Fibroblast of villous mesenchyme (primary cell): Measurements from ENCODE around the gene CYP2D6. TPM values are rescaled to one million over a fixed set of nuclear protein-coding genes. Genes with fewer than 3 reads are reported as not detected.
"Not testable (repeated sequence)": the region's sequence is repeated elsewhere in the genome, so short reads cannot be mapped to it uniquely, and the experiment has no call there.

Experiments
- DNase-seq: peaks from one replicate; pipeline ENCODE4 v3.0.0-alpha.2; 2010; ENCODE audit warnings: low read depth
- H3K4me3 ChIP-seq: 2 replicates; pipeline ENCODE4 v1.5.1; 2011; ENCODE audit warnings: low read depth, mild to moderate bottlenecking, low read length
- CTCF ChIP-seq: IDR thresholded peaks from 2 replicates; pipeline ENCODE4 v1.5.1; 2012; ENCODE audit warnings: low read depth, mild to moderate bottlenecking, low read length; ENCODE audit not compliant: insufficient read depth
- total RNA-seq: library from RNA; depleted of rRNA; stranded (reverse); fragments of >200 nt; gene quantifications from 2 replicates; pipeline ENCODE4 v1.2.3, GENCODE V29; 2012

Gene CYP2D6
- total RNA-seq, 1 donor: under 0.01 TPM

- TF ChIP-seq CTCF: no peak
- DNase-seq: no peak
- no peak overlapping the region for H3K4me3 ChIP-seq
Observed at GRCh38 chr22:42138972-42139371, 8.4 kb upstream of the CYP2D6 start.

GRCh38 chr22:42138122-42138770, 7.6 kb upstream of the CYP2D6 start:
- DNase-seq: no peak
- no peak for TF ChIP-seq CTCF
- H3K4me3 ChIP-seq: no peak overlapping the region

GRCh38 chr22:42135688-42136087, 5.1 kb upstream of the CYP2D6 start:
- H3K4me3 ChIP-seq, DNase-seq: not testable (repeated sequence)

DNA sequence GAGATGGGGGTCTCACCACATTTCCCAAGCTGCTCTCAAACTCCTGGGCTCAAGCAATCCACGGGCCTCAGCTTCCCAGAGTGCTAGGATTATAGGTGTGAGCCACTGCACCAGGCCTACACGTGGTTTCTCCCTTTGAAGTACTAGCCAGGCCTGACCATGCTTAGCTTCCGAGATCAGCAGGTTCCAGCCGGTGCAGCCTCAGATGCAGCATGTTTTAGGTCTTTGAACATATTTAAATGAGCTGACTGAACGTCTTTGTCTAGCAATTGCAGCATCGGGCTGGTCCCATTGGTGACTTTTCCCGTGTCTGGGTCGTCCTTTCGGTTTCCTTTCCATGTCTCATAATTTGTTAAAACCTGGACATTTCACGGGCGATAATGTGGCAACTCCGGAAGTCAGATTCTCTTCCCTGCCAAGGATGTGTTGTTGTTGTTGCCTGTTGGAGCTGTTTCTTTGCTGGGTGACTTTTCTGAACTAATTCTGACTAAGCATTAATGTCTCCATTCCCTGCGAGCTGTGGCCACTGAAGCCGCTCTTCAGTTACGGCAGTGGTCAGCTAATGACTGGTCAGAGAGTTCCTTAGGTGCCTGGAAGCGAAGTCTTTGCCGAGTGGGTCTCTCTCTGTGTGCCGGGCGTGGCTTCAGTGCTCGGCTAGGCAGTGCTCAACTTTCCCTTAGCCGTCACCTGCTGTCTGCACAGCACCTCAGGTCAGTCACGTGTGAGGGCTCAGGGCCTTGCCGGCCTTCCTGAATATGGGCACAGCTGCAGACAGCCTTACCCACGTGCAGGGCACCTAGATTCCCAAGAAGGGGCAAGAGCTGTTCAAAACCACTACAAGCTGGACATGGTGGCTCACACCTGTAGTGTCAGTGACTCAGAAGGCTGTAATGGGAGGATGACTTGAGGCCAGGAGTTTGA, 3.8 kb upstream of the CYP2D6 start:
- TF ChIP-seq CTCF: no peak
- H3K4me3 ChIP-seq: no peak overlapping the region
- peak; percentile 12 for DNase-seq

- no peak for DNase-seq
- no peak for TF ChIP-seq CTCF
- H3K4me3 ChIP-seq: no peak overlapping the region
Observed at GRCh38 chr22:42132457-42132856, 1.8 kb upstream of the CYP2D6 start.

DNA sequence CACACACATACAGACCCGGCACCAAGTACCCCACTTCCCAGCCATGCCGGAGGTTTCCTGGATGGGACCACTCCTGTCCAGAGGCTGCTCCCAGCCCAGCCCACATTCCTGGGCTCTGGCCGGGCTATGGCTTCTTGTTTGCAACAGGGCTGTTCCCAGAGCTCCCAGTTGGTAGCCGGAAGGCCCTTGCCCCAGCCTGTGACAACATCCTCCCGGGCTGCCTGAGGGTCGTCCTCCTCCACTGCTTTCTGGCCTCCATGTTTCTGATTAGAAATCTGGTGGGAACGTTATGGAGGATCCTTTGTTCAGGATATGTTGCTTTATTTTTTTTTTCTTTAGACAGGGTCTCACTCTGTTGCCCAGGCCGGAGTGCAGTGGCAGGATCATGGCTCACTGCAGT, 952 bp upstream of the CYP2D6 start:
- no peak for TF ChIP-seq CTCF
- H3K4me3 ChIP-seq: no peak overlapping the region
- no peak for DNase-seq

DNA sequence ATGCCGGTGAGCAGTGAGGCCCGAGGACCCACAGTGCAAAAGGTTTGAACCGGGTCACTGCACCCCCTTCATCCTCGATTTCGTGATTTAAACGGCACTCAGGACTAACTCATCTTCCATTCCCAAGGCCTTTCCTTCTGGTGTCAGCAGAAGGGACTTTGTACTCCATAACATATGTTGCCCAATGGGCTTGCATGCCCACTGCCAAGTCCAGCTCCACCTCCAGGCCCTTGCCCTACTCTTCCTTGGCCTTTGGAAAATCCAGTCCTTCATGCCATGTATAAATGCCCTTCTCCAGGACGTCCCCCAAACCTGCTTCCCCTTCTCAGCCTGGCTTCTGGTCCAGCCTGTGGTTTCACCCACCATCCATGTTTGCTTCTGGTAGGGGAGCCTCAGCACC, 428 bp downstream of the CYP2D6 start:
- not testable (repeated sequence) for H3K4me3 ChIP-seq, DNase-seq

- not testable (repeated sequence) for DNase-seq, H3K4me3 ChIP-seq
Observed at GRCh38 chr22:42128776-42129694, 1.6 kb downstream of the CYP2D6 start.

- DNase-seq, H3K4me3 ChIP-seq: not testable (repeated sequence)
Observed at GRCh38 chr22:42128007-42128406, 2.6 kb downstream of the CYP2D6 start.
